ENCODE results near the gene PLXNA4. TPM values are rescaled to one million over a fixed set of nuclear protein-coding genes. Genes with fewer than 3 reads are reported as not detected.

Gene PLXNA4
- total and polyA plus RNA-seq, 2 donors (not counting 1 experiment from before 2014, with no cell fraction given) = not detected

DNA sequence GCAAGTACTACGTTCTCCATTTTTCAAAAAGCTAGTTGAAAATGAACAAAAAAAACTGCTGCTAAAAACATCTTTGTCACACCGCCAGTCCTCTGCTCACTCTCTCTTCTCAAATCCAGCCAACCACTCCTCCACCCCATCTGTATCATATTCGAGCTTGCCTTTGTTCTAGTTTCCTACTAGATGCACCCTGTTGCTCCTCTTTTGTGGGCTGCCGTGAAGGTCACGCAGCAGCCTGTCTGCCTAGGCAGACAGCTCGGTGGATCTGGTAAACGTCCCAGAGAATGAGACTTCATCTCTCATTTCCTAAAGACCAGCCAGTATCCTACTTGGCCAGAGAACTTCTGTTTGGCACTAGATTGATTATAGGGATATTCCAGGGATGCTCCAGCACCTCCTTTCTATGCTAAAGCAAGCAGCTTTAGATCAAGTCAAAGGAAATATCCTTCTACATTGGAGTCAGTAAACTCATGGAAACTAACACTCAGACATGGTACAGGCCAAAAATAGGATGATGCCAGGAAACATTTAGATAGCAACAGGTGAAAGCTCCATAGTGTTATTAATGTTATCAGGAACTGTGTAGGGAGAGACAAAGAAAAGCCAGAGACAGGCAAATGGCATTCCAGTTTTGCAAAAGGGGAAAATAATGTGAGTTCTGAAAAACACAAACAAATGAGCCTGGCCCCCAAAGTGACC is 8.7 kb upstream of the PLXNA4 start:
- no peaks in the 10 kb centered on the region for H3K9me3 Mint-ChIP-seq (ENCODE audit: insufficient read depth)
- no peak overlapping the region for H3K4me3 Mint-ChIP-seq
- H3K4me1 ChIP-seq (ENCODE audit: control insufficient read depth in 2 of 2, insufficient read depth in 2 of 2, low read length in 2 of 2) = no peaks in the 10 kb centered on the region
- intact Hi-C loops (cut with micrococcal nuclease) = no loop called here
- no peak overlapping the region for H3K27ac Mint-ChIP-seq
- H3K4me3 ChIP-seq (ENCODE audit: control extremely low read depth in 1 of 5, extremely low read depth in 1 of 5, insufficient read depth in 1 of 5, low read depth in 2 of 5, low read length in 4 of 5) = no peak overlapping the region
- H3K9ac ChIP-seq (ENCODE audit: low read length) = no peak overlapping the region
- peaks cover 0 to 14% (median 2%) of the 10 kb centered on the region in 4 experiments for H3K27me3 ChIP-seq (replicated peaks in 1 of 4; ENCODE audit: control extremely low read depth in 1 of 4, control insufficient read depth in 3 of 4, insufficient read depth in 4 of 4, low read length in 3 of 4)
- H3K9me3 ChIP-seq (ENCODE audit: control extremely low read depth in 1 of 3, control insufficient read depth in 2 of 3, insufficient read depth in 1 of 3, low read length in 2 of 3) = no peaks in the 10 kb centered on the region
- no peak for DNase-seq
- no peaks in the 10 kb centered on the region for H3K79me2 ChIP-seq (ENCODE audit: control insufficient read depth, insufficient read depth, low read length)
- no peak overlapping the region for H3K4me2 ChIP-seq (replicated peaks; ENCODE audit: low read depth, low read length, poor library complexity, severe bottlenecking)
- no peaks in the 10 kb centered on the region for H3K4me1 Mint-ChIP-seq
- H3K27ac ChIP-seq (ENCODE audit: low read length in 2 of 2) = no peak overlapping the region
- no peak for ATAC-seq (ENCODE audit: low read depth)
- no peaks in the 10 kb centered on the region for H3K36me3 ChIP-seq (replicated peaks in 1 of 2; ENCODE audit: control extremely low read depth in 1 of 2, control insufficient read depth in 1 of 2, extremely low read depth in 1 of 2, insufficient read depth in 2 of 2, low read length in 1 of 2)
- 83% methylated on average over 4 of the region's 7 CpGs for WGBS (ENCODE audit: insufficient coverage)
- no peak for TF ChIP-seq EZH2 (IDR thresholded peaks at IDR 0.05; ENCODE audit: borderline replicate concordance, insufficient read depth, low read depth, low read length, poor library complexity, severe bottlenecking)
- ChIA-PET POLR2A (no interaction called here), CTCF (no interaction called here)
- H2AFZ ChIP-seq (ENCODE audit: insufficient read depth, low read depth, low read length, poor library complexity, severe bottlenecking) = no peak overlapping the region
- H3K27me3 Mint-ChIP-seq = peaks cover 42% of the 10 kb centered on the region
- no peaks in the 10 kb centered on the region for H4K20me1 ChIP-seq (ENCODE audit: control insufficient read depth, insufficient read depth, low read length, poor library complexity, severe bottlenecking)

GRCh38 chr7:132581431-132581830 is 5.2 kb upstream of the PLXNA4 start:
- Histone ChIP-seq H3K9ac (ENCODE audit: low read length) (no peak overlapping the region), H3K36me3 (replicated peaks in 1 of 2; ENCODE audit: control extremely low read depth in 1 of 2, control insufficient read depth in 1 of 2, extremely low read depth in 1 of 2, insufficient read depth in 2 of 2, low read length in 1 of 2) (no peaks in the 10 kb centered on the region), H3K9me3 (ENCODE audit: control extremely low read depth in 1 of 3, control insufficient read depth in 2 of 3, insufficient read depth in 1 of 3, low read length in 2 of 3) (no peaks in the 10 kb centered on the region), H2AFZ (ENCODE audit: insufficient read depth, low read depth, low read length, poor library complexity, severe bottlenecking) (no peak overlapping the region), H3K4me3 (ENCODE audit: control extremely low read depth in 1 of 5, extremely low read depth in 1 of 5, insufficient read depth in 1 of 5, low read depth in 2 of 5, low read length in 4 of 5) (no peak overlapping the region), H3K79me2 (ENCODE audit: control insufficient read depth, insufficient read depth, low read length) (no peaks in the 10 kb centered on the region), H3K27me3 (replicated peaks in 1 of 4; ENCODE audit: control extremely low read depth in 1 of 4, control insufficient read depth in 3 of 4, insufficient read depth in 4 of 4, low read length in 3 of 4) (peaks cover 0 to 36% (median 15%) of the 10 kb centered on the region in 4 experiments), H3K27ac (ENCODE audit: low read length in 2 of 2) (no peak overlapping the region), H4K20me1 (ENCODE audit: control insufficient read depth, insufficient read depth, low read length, poor library complexity, severe bottlenecking) (no peaks in the 10 kb centered on the region), H3K4me1 (ENCODE audit: control insufficient read depth in 2 of 2, insufficient read depth in 2 of 2, low read length in 2 of 2) (no peaks in the 10 kb centered on the region), H3K4me2 (replicated peaks; ENCODE audit: low read depth, low read length, poor library complexity, severe bottlenecking) (no peak overlapping the region)
- no peak overlapping the region for H3K27ac Mint-ChIP-seq
- intact Hi-C loops (cut with micrococcal nuclease) = no loop called here
- TF ChIP-seq, protein P1, sequence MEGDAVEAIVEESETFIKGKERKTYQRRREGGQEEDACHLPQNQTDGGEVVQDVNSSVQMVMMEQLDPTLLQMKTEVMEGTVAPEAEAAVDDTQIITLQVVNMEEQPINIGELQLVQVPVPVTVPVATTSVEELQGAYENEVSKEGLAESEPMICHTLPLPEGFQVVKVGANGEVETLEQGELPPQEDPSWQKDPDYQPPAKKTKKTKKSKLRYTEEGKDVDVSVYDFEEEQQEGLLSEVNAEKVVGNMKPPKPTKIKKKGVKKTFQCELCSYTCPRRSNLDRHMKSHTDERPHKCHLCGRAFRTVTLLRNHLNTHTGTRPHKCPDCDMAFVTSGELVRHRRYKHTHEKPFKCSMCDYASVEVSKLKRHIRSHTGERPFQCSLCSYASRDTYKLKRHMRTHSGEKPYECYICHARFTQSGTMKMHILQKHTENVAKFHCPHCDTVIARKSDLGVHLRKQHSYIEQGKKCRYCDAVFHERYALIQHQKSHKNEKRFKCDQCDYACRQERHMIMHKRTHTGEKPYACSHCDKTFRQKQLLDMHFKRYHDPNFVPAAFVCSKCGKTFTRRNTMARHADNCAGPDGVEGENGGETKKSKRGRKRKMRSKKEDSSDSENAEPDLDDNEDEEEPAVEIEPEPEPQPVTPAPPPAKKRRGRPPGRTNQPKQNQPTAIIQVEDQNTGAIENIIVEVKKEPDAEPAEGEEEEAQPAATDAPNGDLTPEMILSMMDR (IDR thresholded peaks at IDR 0.05) = no peak
- no peak for TF ChIP-seq EZH2 (IDR thresholded peaks at IDR 0.05; ENCODE audit: borderline replicate concordance, insufficient read depth, low read depth, low read length, poor library complexity, severe bottlenecking)
- WGBS (ENCODE audit: insufficient coverage) = 80% methylated on average over 1 of the region's 4 CpGs
- H3K9me3 Mint-ChIP-seq (ENCODE audit: insufficient read depth) = no peaks in the 10 kb centered on the region
- DNase-seq = no peak
- POLR2A ChIA-PET = no interaction called here
- CTCF ChIA-PET = no interaction called here
- ATAC-seq (ENCODE audit: low read depth) = no peak
- H3K4me3 Mint-ChIP-seq = no peak overlapping the region
- H3K4me1 Mint-ChIP-seq = peaks cover 6% of the 10 kb centered on the region
- H3K27me3 Mint-ChIP-seq = peaks cover 55% of the 10 kb centered on the region

Measured in B cell (primary cell).